KMS-11 (cell line): Measurements from ENCODE around the gene PRKACA.
"Not testable (repeated sequence)": the region's sequence is repeated elsewhere in the genome, so short reads cannot be mapped to it uniquely, and the experiment has no call there.

Experiments
- H2AFZ ChIP-seq: fragments of 200-600 bp; sonication (generic); 2 replicates; pipeline ENCODE4 v1.6.1; 2016; ENCODE audit warnings: antibody characterized with exemption, mixed run types, low read depth
- H3K27ac ChIP-seq: fragments of 200-600 bp; sonication (generic); 2 replicates; pipeline ENCODE4 v1.6.1; 2016; ENCODE audit warnings: mild to moderate bottlenecking, mixed run types
- H3K27me3 ChIP-seq: fragments of 200-600 bp; sonication (generic); 2 replicates; pipeline ENCODE4 v1.6.1; 2017; ENCODE audit warnings: mild to moderate bottlenecking, low read depth, mixed run types, moderate library complexity; ENCODE audit not compliant: insufficient read depth
- H3K36me3 ChIP-seq: fragments of 200-600 bp; sonication (generic); 2 replicates; pipeline ENCODE4 v1.6.1; 2017; ENCODE audit warnings: mild to moderate bottlenecking, mixed run types; ENCODE audit not compliant: insufficient read depth
- H3K4me1 ChIP-seq: fragments of 200-600 bp; sonication (generic); 2 replicates; pipeline ENCODE4 v1.6.1; 2016; ENCODE audit warnings: mild to moderate bottlenecking, low read depth, mixed run types; ENCODE audit not compliant: poor library complexity, severe bottlenecking
- H3K4me2 ChIP-seq: fragments of 200-600 bp; sonication (generic); 2 replicates; pipeline ENCODE4 v1.7.0; 2016; ENCODE audit warnings: mild to moderate bottlenecking, mixed run types
- H3K4me3 ChIP-seq: fragments of 200-600 bp; sonication (generic); IDR thresholded peaks from 2 replicates; pipeline ENCODE4 v1.6.1; 2017; ENCODE audit warnings: low read depth, low read length, mixed read lengths; ENCODE audit not compliant: insufficient read depth
- H3K79me2 ChIP-seq: fragments of 200-600 bp; sonication (generic); 2 replicates; pipeline ENCODE4 v1.6.1; 2016; ENCODE audit warnings: low read depth, mixed run types; ENCODE audit not compliant: insufficient read depth
- H3K9ac ChIP-seq: fragments of 200-600 bp; sonication (generic); 2 replicates; pipeline ENCODE4 v1.6.1; 2016; ENCODE audit warnings: mild to moderate bottlenecking, mixed run types
- H4K20me1 ChIP-seq: fragments of 200-600 bp; sonication (generic); 2 replicates; pipeline ENCODE4 v1.6.1; 2016; ENCODE audit warnings: mild to moderate bottlenecking, mixed run types; ENCODE audit not compliant: insufficient read depth
- TF ChIP-seq, protein P1 (sequence below): fragments of 200-600 bp; sonication (generic); conservative IDR thresholded peaks from 2 replicates; pipeline ENCODE4 v1.6.1; 2017; ENCODE audit warnings: low read depth, mild to moderate bottlenecking, antibody characterized with exemption, low read length, moderate library complexity, mixed read lengths

PRKACA gene

DNA sequence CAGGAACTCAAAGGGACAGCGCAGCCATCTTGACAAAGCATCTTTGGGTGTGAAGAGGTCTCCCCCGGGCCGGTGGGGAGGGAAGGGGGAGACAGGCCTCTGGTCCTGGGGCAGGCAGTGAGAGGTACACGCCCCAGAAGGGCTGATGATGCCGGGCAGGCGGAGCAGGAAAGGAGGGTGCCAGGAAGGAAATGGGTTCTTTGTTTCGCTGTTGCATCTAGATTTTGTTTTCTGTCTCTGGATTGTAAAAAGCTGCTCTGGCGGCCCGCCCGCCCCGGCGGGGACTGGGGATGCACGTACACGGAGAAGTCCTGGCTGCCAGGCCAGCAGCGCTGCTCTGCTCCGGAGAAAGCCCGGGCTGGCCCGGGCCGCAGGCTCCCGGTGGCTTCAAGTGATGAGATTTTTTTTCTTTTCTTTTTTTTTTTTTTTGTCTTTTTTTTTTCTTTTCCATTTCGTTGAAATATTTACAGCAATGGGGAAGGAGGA lies 32.0 kb upstream of the PRKACA start:
- no peak overlapping the region for H2AFZ ChIP-seq
- H3K4me2 ChIP-seq, result no peak overlapping the region
- H3K27ac ChIP-seq, result no peak overlapping the region
- H3K36me3 ChIP-seq, result no peaks in the 10 kb centered on the region
- H3K9ac ChIP-seq, result no peak overlapping the region
- H3K79me2 ChIP-seq, result no peaks in the 10 kb centered on the region
- TF ChIP-seq, protein P1, sequence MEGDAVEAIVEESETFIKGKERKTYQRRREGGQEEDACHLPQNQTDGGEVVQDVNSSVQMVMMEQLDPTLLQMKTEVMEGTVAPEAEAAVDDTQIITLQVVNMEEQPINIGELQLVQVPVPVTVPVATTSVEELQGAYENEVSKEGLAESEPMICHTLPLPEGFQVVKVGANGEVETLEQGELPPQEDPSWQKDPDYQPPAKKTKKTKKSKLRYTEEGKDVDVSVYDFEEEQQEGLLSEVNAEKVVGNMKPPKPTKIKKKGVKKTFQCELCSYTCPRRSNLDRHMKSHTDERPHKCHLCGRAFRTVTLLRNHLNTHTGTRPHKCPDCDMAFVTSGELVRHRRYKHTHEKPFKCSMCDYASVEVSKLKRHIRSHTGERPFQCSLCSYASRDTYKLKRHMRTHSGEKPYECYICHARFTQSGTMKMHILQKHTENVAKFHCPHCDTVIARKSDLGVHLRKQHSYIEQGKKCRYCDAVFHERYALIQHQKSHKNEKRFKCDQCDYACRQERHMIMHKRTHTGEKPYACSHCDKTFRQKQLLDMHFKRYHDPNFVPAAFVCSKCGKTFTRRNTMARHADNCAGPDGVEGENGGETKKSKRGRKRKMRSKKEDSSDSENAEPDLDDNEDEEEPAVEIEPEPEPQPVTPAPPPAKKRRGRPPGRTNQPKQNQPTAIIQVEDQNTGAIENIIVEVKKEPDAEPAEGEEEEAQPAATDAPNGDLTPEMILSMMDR, result no peak
- no peaks in the 10 kb centered on the region for H3K4me1 ChIP-seq
- H3K27me3 ChIP-seq, result no peaks in the 10 kb centered on the region
- no peaks in the 10 kb centered on the region for H4K20me1 ChIP-seq
- no peak overlapping the region for H3K4me3 ChIP-seq

DNA sequence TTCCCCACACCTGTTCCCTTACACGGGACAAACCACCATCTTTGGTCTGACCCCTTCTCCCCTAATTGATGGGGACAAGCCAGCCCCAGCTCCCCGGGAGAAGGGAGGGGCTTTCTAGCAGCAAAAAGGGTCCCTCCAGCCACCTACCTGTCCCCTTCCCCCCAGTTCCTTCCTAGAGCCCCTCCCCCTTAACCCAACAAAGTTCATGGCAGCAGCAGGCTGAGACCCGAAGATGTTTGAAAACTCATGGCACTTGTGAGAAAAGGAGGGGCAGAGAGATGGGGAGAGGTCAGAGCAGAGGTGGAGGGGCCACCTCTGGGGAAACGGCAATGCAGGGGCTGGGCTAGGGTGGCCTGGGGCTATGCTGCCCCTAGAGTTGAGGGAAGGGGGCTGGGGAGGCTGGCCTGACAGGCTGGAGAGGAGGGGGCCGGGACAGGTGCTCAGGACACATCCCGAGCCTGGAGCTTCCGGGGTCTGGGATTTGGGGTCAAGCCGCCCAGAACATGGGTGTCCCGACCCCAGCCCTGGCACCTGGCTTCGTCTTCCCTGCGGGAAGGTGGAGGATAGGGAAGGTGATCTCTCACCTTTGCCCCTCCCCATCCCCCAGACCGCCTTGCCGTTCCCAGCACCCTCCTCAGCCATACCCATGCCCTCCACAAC lies 31.3 kb upstream of the PRKACA start:
- no peaks in the 10 kb centered on the region for H3K79me2 ChIP-seq
- no peak overlapping the region for H3K9ac ChIP-seq
- no peak overlapping the region for H2AFZ ChIP-seq
- no peaks in the 10 kb centered on the region for H3K4me1 ChIP-seq
- H4K20me1 ChIP-seq, result no peaks in the 10 kb centered on the region
- H3K4me3 ChIP-seq, result no peak overlapping the region
- H3K27me3 ChIP-seq, result no peaks in the 10 kb centered on the region
- no peak overlapping the region for H3K4me2 ChIP-seq
- TF ChIP-seq, protein P1, result no peak
- H3K27ac ChIP-seq, result no peak overlapping the region
- H3K36me3 ChIP-seq, result no peaks in the 10 kb centered on the region

DNA sequence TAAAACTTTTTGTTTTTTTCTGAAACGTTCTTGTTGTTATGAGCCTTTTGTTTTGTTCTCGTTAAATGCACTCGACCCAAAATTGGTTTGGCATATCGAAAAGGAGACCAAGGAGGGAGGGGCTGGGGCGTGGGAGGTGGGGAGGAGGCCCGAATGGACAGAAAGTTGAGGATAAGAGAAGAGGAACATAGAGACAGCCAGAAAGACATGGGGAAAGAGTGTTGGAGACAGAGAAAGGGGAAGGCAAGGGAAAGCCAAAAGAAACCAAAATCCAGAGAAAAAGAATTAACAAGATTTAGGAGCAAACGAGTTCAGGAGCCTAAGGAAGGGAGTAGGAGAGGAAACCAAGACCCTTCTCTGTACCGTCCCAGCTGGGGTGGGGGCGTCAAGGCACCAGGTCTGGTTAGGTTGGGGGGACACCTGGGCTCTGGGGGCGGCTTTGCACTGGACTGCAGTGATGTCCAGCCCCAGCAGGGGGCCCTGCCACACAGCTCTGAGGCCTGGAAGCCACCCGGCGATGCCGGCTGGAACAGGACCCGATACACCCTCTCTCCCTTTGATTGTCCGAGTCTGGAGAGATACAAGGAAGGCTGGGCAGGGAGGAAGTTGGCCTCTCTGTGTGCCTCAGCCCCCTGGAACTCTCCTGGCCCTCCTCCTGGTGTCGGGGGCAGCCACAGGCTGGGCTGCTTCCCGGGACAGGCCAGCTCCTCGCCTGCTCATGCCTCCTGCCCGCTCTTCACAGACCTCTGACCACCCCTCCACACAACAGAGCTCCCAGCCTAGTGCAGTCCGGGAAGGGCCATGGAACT lies 30.4 kb upstream of the PRKACA start:
- Histone ChIP-seq H3K9ac (no peak overlapping the region), H3K27ac (no peak overlapping the region), H3K4me1 (no peaks in the 10 kb centered on the region), H2AFZ (no peak overlapping the region), H3K27me3 (no peaks in the 10 kb centered on the region), H3K4me2 (no peak overlapping the region), H3K36me3 (no peaks in the 10 kb centered on the region), H3K4me3 (no peak overlapping the region), H3K79me2 (no peaks in the 10 kb centered on the region), H4K20me1 (no peaks in the 10 kb centered on the region)
- TF ChIP-seq, protein P1, result no peak

DNA sequence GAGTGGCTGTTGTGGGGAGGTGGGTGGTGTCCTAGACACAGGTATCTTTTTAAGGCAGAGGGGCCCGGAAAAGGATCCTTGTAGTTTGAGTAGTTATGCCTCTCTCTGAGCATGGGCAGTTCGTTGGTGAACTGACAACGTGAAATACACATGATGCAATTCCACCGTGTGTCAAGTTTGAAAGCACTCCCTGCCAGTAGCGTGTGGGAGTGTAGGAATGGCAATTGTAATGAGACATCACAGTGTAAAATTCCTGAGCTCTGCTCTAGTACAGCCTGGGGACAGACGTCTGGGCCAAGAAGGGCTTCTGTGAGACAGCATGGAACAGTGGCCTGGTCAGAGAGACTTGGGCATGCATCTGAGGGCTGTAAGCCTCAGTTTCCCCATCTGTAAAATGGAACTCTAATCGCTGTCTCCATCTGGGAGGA lies 29.2 kb upstream of the PRKACA start:
- H3K79me2 ChIP-seq, result no peaks in the 10 kb centered on the region
- H3K4me1 ChIP-seq, result no peaks in the 10 kb centered on the region
- no peak overlapping the region for H3K4me2 ChIP-seq
- no peak overlapping the region for H3K4me3 ChIP-seq
- no peaks in the 10 kb centered on the region for H3K27me3 ChIP-seq
- no peaks in the 10 kb centered on the region for H4K20me1 ChIP-seq
- no peak overlapping the region for H2AFZ ChIP-seq
- H3K27ac ChIP-seq, result no peak overlapping the region
- TF ChIP-seq, protein P1, result no peak
- H3K36me3 ChIP-seq, result no peaks in the 10 kb centered on the region
- H3K9ac ChIP-seq, result no peak overlapping the region

DNA sequence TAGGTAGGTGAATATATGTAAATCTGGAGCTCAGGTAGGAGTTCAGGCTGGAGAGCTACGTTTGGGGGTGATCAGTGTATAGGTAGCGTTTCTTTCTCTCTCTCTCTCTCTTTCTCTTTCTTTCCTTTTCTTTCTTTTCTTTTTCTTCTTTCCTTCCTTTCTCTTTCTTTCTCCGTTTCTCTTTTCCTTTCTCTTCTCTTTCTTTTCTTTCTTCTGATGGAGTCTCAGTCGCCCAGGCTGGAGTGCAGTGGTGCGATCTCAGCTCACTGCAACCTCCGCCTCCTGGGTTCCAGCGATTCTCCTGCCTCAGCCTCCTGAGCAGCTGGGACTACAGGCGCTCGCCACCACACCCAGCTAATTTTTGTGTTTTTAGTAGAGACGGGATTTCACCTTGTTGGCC lies 28.6 kb upstream of the PRKACA start:
- H3K79me2 ChIP-seq, H3K9ac ChIP-seq, H3K27ac ChIP-seq, H2AFZ ChIP-seq, H3K4me1 ChIP-seq, H4K20me1 ChIP-seq, H3K36me3 ChIP-seq, H3K4me2 ChIP-seq, H3K27me3 ChIP-seq, H3K4me3 ChIP-seq: not testable (repeated sequence)
